ENCODE data around the gene CCL1.

Gene CCL1, protein sequence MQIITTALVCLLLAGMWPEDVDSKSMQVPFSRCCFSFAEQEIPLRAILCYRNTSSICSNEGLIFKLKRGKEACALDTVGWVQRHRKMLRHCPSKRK

DNA sequence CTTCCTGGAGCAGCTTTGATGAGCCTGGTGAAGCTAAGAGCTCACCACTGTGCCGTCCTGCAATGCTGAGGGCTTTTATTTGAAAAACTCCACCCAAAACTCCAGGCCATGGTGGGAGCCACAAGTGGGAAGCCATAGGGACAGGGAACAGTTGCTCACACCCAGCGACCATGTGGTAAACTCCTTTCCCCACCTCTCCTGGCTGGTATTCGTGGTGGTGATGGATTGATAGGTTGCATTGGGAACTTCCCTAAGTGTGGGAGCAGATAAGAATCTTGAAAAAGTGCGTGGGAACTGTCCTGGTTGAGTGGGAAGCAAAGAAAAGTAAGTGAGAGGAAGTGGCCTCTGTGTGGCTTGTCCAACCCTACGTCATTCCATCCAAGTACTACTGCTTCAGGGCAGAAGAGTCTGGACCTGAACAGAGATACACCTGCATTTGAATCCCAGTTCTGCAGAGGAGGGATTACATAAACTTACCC lies at the start of gene CCL1:
Gene CCL1, minus strand, starts transcription at position 51 of the 479 bp plus-strand sequence. CDS start 72 bp downstream, outside the sequence.
- no peak for DNase-seq

DNA sequence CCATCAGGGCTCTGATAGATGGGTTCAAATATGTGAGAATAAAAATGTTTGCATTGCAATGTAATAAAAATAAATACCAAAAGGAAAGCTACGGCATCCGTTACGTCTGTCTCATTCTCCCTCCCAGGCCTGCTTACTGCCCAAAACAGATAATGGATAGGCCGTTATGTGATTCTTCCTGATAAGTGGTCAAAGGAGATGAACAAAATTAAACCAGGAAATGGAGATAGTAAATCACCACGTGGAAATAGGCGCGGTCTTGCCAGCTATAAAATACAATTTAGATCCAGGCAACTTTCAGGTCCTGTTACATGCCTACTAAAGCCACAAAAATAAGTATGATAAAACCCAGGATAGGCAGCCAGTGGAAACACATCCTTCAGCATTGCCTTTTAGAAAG lies 49.5 kb upstream of the CCL1 start:
- no peak for DNase-seq

DNA sequence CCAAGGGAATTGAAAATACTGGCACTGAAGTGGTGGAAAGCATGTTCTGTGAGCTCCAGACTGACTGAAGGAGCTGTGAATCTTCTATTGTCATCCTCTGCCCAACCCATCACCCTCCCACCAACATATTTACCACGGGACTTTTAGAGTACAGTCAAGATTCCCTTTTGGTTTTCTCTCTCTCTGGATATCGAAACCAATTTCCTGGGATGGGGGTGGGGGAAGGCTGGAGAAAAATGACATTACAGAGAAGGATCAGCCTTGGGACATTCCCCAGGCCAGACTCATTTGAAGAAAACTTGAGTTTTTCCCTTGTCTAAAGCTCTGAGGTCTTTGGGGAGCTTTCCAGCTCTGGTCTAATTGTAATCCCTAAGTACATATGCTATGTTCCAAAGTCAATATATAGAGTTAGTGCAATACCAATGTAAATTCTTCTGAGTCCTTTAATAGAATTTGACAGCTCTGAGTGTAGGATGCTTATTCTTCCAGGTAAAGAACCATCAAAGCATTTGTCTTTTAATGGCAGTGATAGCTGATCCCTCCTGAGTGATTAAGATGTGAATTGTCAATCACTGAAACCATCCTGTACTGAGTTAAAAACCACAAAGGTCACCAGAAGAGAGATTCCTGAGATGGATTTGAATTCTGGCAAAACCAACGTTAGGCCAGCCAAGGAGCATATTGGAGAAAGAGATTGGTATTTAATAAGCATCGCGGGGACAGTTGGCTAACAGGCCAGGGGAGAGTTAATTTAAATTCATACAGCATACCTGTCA lies 48.8 kb upstream of the CCL1 start:
- DNase-seq: no peak

DNA sequence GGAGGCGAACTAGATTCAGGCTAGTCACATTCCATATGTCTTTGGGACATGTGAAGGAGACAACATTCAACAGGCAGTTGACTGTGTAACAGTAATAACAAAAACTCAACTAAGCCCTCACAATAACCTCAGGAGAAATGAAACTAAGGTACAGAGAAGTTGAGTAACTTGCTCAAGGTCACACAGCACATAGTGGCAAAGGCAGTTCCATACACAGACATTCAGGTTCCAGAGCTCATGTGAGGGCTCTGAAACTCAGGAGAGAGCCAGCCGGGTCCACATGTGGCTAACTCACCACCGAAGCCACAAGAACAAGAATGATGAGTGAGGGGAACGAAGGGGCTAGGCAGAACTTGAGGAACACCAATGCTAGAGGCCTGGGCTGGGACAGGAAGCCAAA lies 46.3 kb upstream of the CCL1 start:
- no peak for DNase-seq

DNA sequence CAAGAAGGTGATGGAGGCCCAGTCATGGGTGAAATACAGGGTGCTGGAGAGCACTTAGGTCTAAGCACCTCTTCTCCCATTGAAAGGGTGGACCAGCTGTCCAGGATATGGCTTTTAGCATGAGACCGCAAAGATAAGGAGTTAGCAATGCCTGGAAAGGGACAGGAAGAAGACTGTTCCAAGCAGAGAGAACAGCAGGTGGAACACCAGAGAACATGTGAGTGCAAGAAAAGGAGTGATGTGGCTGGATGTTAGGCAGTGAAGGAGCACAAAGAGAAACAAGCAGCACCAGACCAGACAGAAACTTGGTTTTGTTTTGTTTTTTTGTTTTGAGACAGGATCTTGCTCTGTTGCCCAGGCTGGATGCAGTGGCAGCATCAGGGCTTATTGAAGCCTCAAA lies 45.4 kb upstream of the CCL1 start:
- DNase-seq: no peak

DNA sequence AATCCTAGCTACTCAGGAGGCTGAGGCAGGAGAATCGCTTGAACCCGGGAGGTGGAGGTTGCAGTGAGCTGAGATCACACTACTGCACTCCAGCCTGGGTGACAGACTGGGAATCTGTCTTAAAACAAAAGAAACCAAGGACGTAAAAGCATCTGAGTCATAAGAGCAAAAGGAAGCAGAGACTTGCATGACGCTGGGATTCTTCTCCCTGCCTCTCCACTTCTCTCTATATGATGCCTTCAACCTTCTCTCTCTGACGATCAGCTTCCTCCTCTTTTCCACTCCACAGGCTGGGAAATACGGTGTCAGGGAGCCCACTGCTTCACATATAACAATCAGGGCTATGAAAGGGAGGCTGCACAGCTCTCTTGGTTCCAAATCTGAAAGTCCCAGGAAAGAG lies 43.2 kb upstream of the CCL1 start:
- no peak for DNase-seq

DNA sequence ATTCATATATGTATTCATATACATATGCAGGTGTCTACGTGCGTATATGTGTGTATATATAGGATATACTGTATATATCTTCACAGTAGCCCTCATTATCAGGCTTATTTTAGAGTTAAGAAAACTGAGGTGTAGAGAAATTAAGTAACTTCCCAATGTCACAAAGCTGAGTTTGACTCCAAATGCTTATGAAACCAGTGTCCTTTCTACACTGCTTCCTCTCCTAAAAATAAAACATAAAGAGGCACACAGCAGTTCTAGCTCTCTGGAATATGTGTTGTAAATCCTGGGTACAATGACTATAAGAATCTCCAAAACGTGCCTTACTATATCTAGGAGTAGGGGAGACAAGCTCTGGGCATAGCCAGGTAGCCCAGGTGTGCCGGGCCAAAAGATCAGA lies 40.0 kb upstream of the CCL1 start:
- DNase-seq: no peak

DNA sequence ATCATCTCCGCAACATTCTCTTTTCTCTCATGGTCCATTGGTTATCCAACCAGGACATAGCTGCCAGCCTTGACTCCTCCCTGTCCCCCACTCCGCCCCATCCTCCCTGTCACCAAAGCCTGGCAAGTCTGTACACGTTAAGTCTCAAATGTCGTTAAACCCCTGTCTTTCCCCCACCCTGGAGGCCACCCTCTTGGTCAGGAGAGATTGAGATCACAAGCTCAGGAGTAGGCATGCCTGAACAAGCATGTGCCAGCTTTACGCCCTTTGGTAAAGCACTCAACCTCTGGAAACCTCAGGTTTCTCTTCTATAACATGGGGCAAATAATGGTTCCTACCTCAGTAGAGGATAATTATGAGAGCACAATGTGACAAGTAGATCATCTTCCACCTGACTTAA lies 38.1 kb upstream of the CCL1 start:
- no peak for DNase-seq

DNA sequence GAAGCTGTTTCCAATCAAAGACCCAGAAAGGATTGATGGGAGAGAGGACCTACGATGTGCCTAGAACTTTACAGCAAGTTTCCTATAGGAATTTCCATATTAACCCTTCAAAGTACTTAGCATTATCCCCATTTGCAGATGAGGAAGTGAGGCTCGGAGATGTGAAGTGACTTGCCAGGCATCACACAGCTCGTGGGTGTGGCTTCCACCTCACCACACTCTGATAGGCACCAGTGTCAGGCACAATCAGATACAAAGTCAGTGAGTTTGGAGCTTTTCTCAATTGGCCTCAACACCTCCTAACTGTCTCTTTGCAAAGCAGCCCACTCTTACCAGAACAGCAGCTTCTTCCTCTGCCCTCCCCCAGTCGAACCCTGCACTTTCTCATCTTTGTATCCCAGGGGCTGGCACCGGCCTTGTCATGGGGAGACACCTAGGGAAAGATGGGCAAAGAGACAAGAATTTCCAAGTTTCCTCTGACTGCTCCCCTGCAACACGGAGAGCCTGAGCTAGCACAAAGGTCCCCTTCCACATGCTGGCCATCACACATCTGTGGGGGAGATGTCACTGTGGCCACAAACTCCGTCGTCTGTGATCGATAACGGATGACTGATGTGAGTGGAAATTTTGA lies 37.4 kb upstream of the CCL1 start:
- DNase-seq: no peak

DNA sequence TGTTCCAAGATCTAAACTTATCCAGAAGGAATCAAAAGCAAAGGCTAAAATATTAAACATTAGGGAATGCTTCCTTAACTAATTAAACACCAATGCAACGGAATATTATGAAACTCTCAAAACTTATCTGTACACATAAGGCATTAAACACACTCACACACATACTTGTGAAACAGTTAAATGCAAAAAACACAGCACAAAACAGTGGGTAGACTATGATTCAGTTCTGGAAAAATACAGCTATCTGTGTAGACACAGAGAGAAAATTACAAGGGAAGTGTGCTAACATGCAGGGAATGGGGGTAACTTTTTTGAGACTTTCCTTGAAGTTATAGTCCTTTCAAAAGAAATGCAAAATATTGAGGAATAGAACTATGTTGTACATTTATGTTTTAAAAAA lies 36.7 kb upstream of the CCL1 start:
- DNase-seq: no peak

DNA sequence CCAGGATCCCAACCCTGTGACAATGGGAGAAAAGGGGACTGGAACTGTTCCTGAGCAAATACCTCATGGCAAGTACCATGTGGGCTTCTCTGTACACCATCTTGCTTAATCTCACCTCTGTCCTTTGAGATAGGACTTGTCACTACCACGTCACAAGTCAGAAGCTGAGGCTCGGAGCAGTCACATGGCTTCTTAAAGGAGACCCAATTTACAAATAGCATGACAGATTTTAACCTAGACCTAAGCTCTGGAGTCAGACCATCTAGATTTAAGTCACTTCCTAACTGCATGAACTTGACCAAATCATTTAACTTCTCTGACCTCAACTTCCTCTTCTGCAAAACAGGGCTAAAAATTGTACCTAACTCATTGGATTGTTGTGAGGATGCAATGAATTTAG lies 36.0 kb upstream of the CCL1 start:
- no peak for DNase-seq

DNA sequence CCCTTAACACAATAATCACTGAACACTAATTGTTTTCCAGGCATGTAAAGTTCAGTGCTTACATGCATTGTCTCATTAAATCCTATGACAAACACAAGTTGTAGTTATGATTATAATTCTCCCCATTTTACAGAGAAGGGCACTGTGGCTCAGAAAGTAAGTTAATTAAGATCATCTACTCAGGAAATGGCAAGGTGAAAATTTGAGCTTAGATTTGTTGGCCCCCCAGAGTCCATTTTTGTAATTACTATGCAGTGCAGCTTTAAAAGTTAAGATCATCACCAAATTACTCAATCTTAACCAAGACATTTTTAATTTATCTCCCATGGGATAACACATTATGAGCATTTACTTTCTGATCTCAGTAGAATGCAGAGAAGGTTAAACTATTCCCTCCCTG lies 34.2 kb upstream of the CCL1 start:
- no peak for DNase-seq

DNA sequence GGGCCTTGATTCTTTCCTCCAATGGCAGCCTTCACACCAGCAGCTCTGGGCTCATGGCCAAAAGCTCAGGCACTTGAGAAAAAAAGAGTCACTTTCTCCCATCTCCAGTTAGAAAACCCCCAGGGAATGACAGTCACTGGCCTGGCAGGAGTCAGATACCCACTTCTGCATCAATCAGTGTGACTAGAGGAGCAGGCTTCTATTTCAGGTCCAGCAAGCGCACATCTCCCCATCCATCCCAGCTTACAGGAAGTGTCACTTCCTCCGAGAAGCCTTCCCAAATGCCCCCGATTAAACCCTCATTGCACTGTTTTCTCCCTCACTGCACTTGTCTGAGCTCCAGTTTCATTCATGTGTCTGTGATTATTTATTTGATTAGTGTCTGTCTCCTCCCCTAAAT lies 30.4 kb upstream of the CCL1 start:
- DNase-seq: no peak

DNA sequence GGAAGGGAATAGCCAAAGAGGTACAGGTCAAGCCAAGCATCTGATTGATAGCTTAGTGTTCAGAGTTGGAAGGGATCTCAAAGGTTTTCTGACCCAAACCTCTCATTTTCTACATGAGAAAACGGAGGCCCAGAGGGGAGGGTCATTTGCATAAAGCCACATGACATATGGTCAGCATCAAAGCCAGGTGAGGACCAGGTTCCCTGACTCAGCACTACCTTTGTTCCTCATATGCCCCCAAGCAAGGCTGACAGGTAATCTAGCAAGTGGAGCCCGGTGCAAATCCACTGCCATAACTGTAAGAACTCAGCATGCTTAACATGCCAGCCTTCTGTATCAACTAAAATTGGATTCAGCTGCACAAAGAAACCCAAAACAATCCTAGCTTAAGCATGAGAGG lies 28.2 kb upstream of the CCL1 start:
- DNase-seq: no peak

DNA sequence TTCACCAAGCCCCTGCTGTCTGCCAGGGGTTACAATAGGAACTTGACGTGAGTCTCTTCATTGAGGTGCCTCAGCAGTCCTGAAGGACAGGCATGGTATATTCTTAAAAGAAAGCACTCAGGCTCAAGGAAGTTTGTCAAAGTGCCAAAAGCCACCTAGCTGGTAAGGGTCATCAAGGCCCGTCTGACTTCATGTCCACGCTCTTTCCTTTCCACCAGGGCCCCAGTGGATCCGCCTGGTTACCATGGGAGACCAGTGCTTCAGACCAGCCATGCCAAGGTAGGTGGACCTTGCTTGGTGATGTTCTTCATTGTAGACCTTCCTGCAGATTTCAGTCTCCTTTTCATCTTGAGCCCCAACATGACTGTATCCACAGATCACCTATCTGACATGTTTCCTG lies 27.6 kb upstream of the CCL1 start:
- DNase-seq: no peak

DNA sequence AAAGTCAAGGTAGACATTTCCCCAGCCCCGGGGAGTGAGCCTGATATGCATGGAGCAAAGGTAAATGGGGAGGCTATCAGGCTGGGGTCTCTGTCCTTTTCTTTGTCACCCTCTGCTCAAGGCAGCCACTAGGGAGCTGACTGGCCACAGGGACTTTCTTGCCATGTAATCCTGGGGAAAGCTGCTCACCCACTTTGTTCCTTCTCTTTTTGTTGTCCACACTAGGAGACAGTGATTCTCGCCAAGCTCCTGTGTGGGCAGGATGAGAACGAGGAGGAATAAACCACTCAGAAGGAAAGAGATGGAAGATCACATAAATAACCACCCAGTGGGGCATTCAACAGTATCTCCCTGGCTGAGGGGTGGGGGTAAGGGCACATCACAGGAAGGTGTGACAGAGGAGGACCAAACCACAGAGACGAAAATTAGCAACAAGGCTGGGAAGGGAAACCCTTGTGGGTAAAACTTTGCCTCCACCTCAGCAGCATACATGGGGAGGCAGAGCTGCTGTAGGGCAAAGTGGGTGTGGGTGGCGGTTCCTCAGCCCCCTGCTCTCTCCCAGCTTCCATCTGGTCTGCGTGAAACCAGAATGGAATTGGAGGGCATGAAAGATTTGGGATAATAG lies 26.2 kb upstream of the CCL1 start:
- DNase-seq: no peak

DNA sequence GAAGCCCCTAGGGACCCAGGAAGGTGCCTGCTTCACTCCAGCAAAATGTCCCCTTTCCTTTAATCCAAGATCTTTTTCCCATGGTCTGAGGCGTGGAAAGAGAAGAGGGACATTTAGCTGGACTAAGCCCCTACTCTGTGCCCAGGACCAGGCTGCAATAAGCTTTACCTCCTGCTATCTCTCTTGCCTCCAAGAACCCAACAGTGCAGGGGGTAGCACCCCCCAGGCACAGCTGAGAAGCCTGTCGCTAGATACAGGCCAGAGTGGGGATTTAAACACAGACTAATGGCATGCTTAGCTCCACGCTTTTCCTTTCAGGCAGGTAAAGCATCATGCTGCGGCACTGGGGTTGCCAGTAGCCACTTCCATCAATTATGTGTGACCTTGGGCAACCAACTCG lies 24.5 kb upstream of the CCL1 start:
- no peak for DNase-seq

DNA sequence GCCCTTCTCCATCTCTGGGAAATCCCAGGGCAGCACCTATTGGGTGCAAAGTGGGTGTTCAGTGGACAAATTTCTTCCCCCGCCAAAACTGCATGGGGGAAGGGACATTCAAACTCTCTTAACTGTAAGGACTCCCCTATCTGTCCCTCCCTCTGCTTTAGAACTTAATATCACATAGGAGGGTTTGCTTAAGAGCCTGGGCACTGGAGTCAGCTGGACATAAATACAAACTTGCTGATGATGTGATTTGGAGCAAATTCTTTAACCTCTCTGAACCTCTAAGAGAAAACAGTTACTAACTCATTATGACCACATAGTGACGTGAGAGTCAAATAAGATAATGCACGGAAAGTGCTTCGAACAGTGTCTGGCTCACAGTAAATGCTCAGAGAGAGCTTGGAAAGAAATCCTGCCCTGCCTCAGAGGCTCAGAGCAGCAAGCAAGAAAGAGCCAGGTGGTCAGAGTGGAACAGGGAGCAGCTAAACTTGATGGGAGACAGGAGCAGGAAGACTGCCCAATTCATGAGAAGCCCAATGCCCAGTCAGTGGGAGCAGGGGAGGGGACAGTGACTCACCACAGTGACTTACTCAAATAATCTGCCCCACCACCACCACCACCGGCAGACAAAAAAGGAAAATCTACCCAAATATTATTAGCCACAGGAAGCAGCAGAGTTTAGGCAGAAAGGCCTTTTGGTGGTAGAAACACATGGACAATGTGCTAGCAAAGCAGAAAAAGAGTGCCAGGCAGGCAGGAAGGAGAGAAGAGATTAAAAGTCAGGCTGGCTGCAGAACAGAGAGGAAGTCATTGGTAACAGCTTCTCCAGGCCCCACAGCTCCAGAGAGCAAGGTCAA lies 23.9 kb upstream of the CCL1 start:
- DNase-seq: no peak

DNA sequence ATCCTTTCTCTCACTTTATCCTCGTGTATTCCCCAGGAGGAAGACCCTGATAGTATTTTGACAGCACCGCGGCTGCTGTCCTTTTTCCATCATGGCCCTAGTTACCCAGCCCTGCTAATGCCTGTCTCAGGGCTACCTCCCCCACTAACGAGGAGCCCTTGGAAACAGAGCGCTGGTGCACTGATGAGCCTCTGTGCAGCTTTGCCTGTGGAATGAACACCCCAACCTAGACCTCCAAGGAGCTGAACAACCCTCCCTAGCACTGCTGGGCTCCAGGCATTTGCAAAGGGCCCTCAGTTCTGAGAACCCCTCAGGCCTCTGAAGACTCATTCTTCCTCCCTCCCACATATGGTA lies 23.3 kb upstream of the CCL1 start:
- no peak for DNase-seq

DNA sequence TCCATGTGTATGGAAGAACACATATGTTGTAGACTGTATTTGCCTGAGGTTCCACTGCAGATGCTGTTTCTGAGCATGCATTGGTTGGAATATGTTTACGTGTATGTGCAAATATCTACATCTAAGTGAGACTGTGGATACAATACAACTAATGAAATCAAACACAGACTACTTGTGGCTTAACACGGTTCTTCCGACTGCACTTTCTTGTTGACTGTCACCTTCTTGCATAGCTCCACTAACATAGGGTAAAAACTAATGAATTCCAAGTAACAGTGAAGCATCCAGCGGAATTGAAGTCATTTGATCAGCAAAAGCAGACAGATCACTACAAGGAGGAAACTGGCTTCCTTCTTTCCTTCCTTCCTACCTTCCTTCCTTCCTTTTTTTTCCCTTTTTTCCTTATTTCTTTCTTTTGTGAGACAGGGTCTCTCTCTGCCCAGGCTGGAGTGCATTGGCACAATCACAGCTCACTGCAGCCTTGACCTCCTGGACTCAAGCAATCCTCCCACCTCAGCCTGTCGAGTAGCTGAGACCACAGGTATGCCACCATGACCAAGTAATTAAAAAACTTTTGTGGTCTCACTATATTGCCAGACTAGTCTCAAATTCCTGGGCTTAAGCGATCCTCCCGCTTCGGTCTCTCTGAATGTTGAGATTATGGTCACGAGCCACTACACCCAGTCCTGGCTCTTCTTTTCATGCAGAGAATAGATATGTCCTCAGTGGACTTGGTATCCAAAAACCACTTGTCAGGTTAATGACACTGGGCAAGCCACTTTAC lies 22.0 kb upstream of the CCL1 start:
- DNase-seq: no peak

DNA sequence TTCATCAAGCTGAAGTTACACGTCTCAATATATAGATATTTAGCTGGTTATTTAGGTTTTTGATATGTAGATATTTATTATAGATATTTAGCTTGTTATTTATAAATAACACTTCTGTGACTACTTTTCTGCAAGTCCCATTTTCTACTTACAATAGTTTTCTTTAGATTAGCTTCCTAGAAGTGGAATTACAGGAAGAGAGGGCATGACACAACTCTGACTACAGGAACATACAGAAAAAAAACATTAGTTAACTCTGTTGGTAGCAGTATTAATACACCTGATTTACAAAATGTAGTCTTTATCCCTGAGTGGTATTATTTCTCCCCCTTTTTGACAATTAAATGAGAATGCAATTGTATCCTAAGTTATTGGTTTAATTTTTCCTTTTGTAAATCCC lies 21.2 kb upstream of the CCL1 start:
- DNase-seq: no peak

DNA sequence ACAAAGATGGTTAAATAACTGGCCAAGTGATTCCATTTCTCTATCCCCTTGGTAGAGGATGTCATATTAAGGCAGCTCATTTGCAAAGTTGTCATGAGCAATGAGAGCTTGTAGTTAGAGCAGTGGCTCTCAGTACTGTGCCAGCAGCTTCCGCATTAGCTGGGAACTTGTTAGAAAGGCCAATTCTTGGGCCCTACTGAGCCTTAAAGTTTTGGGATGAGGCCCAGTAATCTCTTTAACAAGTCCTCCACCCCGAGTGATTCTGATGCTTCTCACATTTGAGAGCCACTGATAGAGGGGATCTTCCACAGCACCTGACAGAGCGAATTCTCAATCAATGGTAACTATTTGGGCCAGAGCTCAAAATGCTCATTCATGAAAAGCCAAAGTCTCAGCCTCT lies 20.2 kb upstream of the CCL1 start:
- no peak for DNase-seq

All from NCI-H524 treated with DMSO at 0.1 percent for 48 hours (cell line).